ENCODE data around the gene CMTM8. TPM values are rescaled to one million over a fixed set of nuclear protein-coding genes. Genes with fewer than 3 reads are reported as not detected.

The CMTM8 gene
- total RNA-seq, 4 donors from 2014 or later: 1.4 to 4.1 (median 2.9) TPM

DNA sequence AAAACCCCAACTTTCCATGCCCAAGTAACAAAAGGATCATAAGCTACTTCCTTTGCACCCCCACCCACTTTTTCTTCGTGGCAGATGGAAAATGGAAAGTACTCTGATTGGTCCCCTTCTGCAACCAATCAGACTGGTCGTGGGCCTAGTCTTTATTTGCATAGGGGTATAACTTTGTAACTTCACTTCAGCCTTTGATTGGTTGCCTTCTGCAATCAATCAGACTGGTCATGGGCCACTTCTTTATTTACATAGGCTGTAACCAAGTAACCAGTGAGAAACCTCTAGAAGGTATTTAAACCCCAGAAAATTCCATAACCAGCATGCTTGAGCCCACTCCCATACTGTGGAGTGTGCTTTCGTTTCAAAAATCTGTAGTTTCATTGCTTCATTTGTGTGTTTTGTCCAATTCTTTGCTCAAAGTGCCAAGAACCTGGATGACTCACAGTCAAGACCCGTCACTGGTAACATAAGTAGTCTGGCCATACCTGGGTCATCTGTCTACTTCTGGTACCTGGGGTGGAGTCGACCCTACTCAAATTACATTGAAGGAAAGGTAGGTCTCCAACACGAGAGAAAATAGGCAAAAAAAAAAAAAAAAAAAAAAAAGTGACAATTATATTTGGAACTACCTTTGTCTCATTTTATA lies 41.9 kb downstream of the CMTM8 start:
- ATAC-seq: no peak
- Histone ChIP-seq H3K27me3 (no peaks in the 10 kb centered on the region), H3K9me3 (no peaks in the 10 kb centered on the region), H3K36me3 (no peaks in the 10 kb centered on the region), H3K27ac (no peak overlapping the region), H3K4me1 (no peaks in the 10 kb centered on the region), H3K4me3 (no peak overlapping the region)
- in situ Hi-C loops (cut with MboI; ENCODE audit: low sequenced_read_pairs in 4 of 4): no loop called here
- no peak for TF ChIP-seq POLR2A (IDR thresholded peaks at IDR 0.05)
- TF ChIP-seq, protein P1, sequence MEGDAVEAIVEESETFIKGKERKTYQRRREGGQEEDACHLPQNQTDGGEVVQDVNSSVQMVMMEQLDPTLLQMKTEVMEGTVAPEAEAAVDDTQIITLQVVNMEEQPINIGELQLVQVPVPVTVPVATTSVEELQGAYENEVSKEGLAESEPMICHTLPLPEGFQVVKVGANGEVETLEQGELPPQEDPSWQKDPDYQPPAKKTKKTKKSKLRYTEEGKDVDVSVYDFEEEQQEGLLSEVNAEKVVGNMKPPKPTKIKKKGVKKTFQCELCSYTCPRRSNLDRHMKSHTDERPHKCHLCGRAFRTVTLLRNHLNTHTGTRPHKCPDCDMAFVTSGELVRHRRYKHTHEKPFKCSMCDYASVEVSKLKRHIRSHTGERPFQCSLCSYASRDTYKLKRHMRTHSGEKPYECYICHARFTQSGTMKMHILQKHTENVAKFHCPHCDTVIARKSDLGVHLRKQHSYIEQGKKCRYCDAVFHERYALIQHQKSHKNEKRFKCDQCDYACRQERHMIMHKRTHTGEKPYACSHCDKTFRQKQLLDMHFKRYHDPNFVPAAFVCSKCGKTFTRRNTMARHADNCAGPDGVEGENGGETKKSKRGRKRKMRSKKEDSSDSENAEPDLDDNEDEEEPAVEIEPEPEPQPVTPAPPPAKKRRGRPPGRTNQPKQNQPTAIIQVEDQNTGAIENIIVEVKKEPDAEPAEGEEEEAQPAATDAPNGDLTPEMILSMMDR (IDR thresholded peaks at IDR 0.05 in 4 of 5, conservative IDR thresholded peaks at IDR 0.05 in 1 of 5): no peak
- no peak for DNase-seq
- intact Hi-C loops (cut with DNase I; ENCODE audit: low total_unique reads): no loop called here

DNA sequence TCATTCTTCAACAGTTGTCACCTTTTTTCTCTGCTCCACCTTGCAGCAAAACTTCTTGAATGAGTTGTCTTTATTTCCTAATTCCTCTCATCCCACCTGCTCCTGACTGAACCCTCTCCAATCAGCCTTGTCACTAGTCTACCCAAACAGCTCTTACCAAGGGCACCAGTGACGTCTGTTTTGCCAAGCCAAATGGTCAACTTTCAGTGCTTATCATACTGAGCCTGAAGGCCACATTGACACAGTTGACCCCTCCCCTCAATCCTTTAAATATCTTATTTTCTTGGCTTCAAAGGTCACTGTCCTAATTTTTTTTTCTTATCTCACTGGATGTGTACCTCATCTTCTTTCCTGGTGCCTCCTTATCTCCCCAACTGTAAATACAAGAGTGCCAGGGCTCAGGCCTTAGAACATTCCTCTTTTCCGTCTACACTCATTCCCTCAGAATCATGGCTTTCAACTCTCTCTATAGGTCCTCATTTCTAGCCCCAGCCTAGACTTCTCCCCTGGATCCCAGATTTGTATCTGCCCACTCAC lies 43.2 kb downstream of the CMTM8 start:
- H3K27me3 ChIP-seq: no peaks in the 10 kb centered on the region
- in situ Hi-C loops (cut with MboI; ENCODE audit: low sequenced_read_pairs in 4 of 4) (no loop called here), intact Hi-C loops (cut with DNase I; ENCODE audit: low total_unique reads) (no loop called here)
- no peak overlapping the region for H3K4me3 ChIP-seq
- no peak for DNase-seq
- H3K36me3 ChIP-seq: no peaks in the 10 kb centered on the region
- TF ChIP-seq POLR2A (IDR thresholded peaks at IDR 0.05): no peak
- TF ChIP-seq, protein P1 (IDR thresholded peaks at IDR 0.05 in 4 of 5, conservative IDR thresholded peaks at IDR 0.05 in 1 of 5): no peak
- H3K27ac ChIP-seq: no peak overlapping the region
- ATAC-seq: no peak
- H3K9me3 ChIP-seq: no peaks in the 10 kb centered on the region
- H3K4me1 ChIP-seq: no peaks in the 10 kb centered on the region

DNA sequence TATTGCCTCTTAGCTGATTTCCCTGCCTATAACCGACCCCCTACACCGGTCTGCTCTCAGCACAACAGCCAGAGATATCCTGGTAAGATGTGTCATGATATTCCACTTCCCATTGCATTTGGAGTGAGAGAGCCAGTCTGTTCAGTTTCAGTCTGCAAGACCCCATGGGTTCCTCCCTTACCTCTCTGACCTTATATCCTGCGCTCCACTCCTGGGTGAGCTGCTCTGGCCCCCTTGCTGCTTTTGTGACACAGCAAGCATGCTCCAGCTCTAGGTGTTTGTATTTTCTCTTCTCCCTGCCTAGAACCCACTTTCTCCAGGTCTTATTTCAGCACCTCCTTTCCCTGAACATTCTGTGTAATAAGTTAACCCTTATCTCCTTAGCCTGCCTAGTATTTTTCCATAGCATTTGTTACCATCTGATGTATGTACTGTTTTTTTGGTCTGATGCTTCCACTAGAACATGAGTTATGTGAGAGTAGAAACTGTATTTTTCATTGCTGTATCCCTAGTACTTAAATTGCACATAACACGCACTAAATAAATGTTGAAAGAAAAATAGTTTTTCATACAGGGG lies 44.2 kb downstream of the CMTM8 start:
- no peak for ATAC-seq
- no peaks in the 10 kb centered on the region for H3K36me3 ChIP-seq
- intact Hi-C loops (cut with DNase I; ENCODE audit: low total_unique reads) (no loop called here), in situ Hi-C loops (cut with MboI; ENCODE audit: low sequenced_read_pairs in 4 of 4) (no loop called here)
- H3K4me3 ChIP-seq: no peak overlapping the region
- no peak for DNase-seq
- H3K9me3 ChIP-seq: no peaks in the 10 kb centered on the region
- H3K27ac ChIP-seq: peak overlapping the region in 1 of 4 donors; percentile 13
- no peaks in the 10 kb centered on the region for H3K4me1 ChIP-seq
- no peaks in the 10 kb centered on the region for H3K27me3 ChIP-seq
- TF ChIP-seq, protein P1 (IDR thresholded peaks at IDR 0.05 in 4 of 5, conservative IDR thresholded peaks at IDR 0.05 in 1 of 5): no peak

DNA sequence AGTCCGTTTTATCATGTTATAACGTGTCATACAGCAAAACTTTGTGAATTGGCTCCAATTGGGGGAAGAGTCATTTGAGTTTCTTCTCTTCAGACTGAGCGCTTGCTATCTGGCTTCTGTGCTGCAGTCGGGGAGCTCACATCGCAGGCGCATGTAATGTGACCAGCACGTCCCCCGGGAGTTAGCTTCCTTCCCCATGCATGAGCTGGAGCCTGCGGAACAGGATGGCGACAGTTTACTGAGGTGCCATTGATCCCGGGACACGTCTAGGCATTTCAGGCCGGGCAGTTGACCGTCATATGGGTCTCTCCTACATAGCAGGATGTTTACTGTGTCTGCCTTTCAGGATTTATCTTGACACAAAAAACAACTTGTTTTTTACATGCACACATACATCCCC lies 44.8 kb downstream of the CMTM8 start:
- DNase-seq: no peak
- intact Hi-C loops (cut with DNase I; ENCODE audit: low total_unique reads) (no loop called here), in situ Hi-C loops (cut with MboI; ENCODE audit: low sequenced_read_pairs in 4 of 4) (no loop called here)

More for the DNA sequence above, 44.8 kb downstream of the CMTM8 start:
- Histone ChIP-seq H3K36me3 (no peaks in the 10 kb centered on the region), H3K9me3 (no peaks in the 10 kb centered on the region), H3K4me3 (no peak overlapping the region), H3K27me3 (no peaks in the 10 kb centered on the region), H3K4me1 (no peaks in the 10 kb centered on the region), H3K27ac (peak overlapping the region in 2 of 4 donors; percentile 23 to 34)
- ATAC-seq: peak in 1 of 2 donors; percentile 54
- TF ChIP-seq, protein P1 (IDR thresholded peaks at IDR 0.05 in 4 of 5, conservative IDR thresholded peaks at IDR 0.05 in 1 of 5): no peak
- no peak for TF ChIP-seq POLR2A (IDR thresholded peaks at IDR 0.05)
